Colonic mucosa (tissue), 4 donors: ENCODE results near the gene DSG2. TPM values are rescaled to one million over a fixed set of nuclear protein-coding genes. Genes with fewer than 3 reads are reported as not detected.
A peak's percentile ranks its signal among the peaks of the same experiment; 100 is the strongest.

Experiments
- DNase-seq: peaks from one replicate; pipeline ENCODE4 v3.0.0-alpha.2; 2020
- H3K27ac ChIP-seq: fragments of 200-600 bp; one replicate; pipeline ENCODE4 v1.8.0; 2021
- H3K27me3 ChIP-seq: fragments of 200-600 bp; one replicate; pipeline ENCODE4 v1.8.0; 2021
- H3K36me3 ChIP-seq: fragments of 200-600 bp; one replicate; pipeline ENCODE4 v1.8.0; 2021
- H3K4me1 ChIP-seq: fragments of 200-600 bp; one replicate; pipeline ENCODE4 v1.8.0; 2021; ENCODE audit warnings: mild to moderate bottlenecking
- H3K4me3 ChIP-seq: fragments of 200-600 bp; one replicate; pipeline ENCODE4 v1.8.0; 2021
- H3K9ac ChIP-seq, 2 donors: one replicate each; pipeline ENCODE4 v1.7.0; 2013; ENCODE audit warnings: control low read depth in 2 of 2, low read depth in 2 of 2, low read length in 2 of 2
- H3K9me3 ChIP-seq: fragments of 200-600 bp; one replicate; pipeline ENCODE4 v1.8.0; 2021
- CTCF ChIP-seq: fragments of 200-600 bp; IDR thresholded peaks from one replicate; pipeline ENCODE4 v1.8.0; 2022; ENCODE audit warnings: antibody characterized with exemption, mild to moderate bottlenecking
- intact Hi-C: fragments of 100-400 bp; cut with DNase I; formaldehyde crosslinking; loops from one replicate; pipeline ENCODE4 v1.14.1; 2022
- total RNA-seq, 2 donors: library from RNA; stranded (reverse); fragmentation: NEBNext Ultra II Directional in 1 of 2; extraction: Animal tissue kit (Norgen Biotek cat#: 25700) in 1 of 2; gene quantifications; one replicate each; pipeline ENCODE4 v1.2.1, GENCODE V29; 2021
- donor health status: healthy.
- donor health status: DM: no; HTN: no; CAD: no.
- donor health status: DM: no; HTN: no; CAD: no.

Gene DSG2
- total RNA-seq, 2 donors from 2014 or later, result 237 to 308 TPM

GRCh38 chr18:31513189-31513935 is 15.4 kb downstream of the DSG2 start:
- no peak overlapping the region for H3K4me3 ChIP-seq
- DNase-seq, result no peak

GRCh38 chr18:31516437-31516836 is 18.5 kb downstream of the DSG2 start:
- no peaks in the 10 kb centered on the region for H3K9me3 ChIP-seq
- H3K4me1 ChIP-seq, result no peaks in the 10 kb centered on the region
- H3K4me3 ChIP-seq, result no peak overlapping the region
- intact Hi-C loops, result no loop called here
- no peak overlapping the region for H3K27ac ChIP-seq
- no peak for DNase-seq
- H3K27me3 ChIP-seq, result no peaks in the 10 kb centered on the region
- H3K36me3 ChIP-seq, result no peaks in the 10 kb centered on the region
- TF ChIP-seq CTCF, result no peak
- no peak overlapping the region for H3K9ac ChIP-seq

More at GRCh38 chr18:31513189-31513935, 15.4 kb downstream of the DSG2 start:
- Histone ChIP-seq H3K4me1 (no peaks in the 10 kb centered on the region), H3K36me3 (no peaks in the 10 kb centered on the region), H3K9me3 (no peaks in the 10 kb centered on the region), H3K27ac (no peak overlapping the region), H3K9ac (peak overlapping the region in 1 of 2 donors; percentile 36), H3K27me3 (no peaks in the 10 kb centered on the region)
- intact Hi-C loops, result no loop called here
- TF ChIP-seq CTCF, result no peak

GRCh38 chr18:31526374-31526773 is 28.4 kb downstream of the DSG2 start:
- DNase-seq, result no peak
- Histone ChIP-seq H3K27ac (no peak overlapping the region), H3K4me3 (no peak overlapping the region), H3K36me3 (no peaks in the 10 kb centered on the region), H3K4me1 (no peaks in the 10 kb centered on the region), H3K27me3 (no peaks in the 10 kb centered on the region), H3K9ac (no peak overlapping the region), H3K9me3 (no peaks in the 10 kb centered on the region)
- intact Hi-C loops, result no loop called here
- no peak for TF ChIP-seq CTCF

GRCh38 chr18:31533236-31533635 is 35.3 kb downstream of the DSG2 start:
- H3K4me3 ChIP-seq, result no peak overlapping the region
- H3K27me3 ChIP-seq, result no peaks in the 10 kb centered on the region
- H3K9me3 ChIP-seq, result no peaks in the 10 kb centered on the region
- intact Hi-C loops, result loop anchor here (10.0 kb wide), 1 partner anchor 468 kb away; no protein-coding TSS in a partner anchor
- no peaks in the 10 kb centered on the region for H3K36me3 ChIP-seq
- no peak overlapping the region for H3K9ac ChIP-seq
- H3K4me1 ChIP-seq, result no peaks in the 10 kb centered on the region
- no peak for TF ChIP-seq CTCF
- DNase-seq, result no peak
- H3K27ac ChIP-seq, result no peak overlapping the region

- intact Hi-C loops, result loop anchor here (10.0 kb wide), 1 partner anchor 474 kb away; no protein-coding TSS in a partner anchor
- Histone ChIP-seq H3K27me3 (no peaks in the 10 kb centered on the region), H3K27ac (no peak overlapping the region), H3K4me3 (no peak overlapping the region), H3K4me1 (no peaks in the 10 kb centered on the region), H3K9ac (no peak overlapping the region), H3K36me3 (no peaks in the 10 kb centered on the region), H3K9me3 (no peaks in the 10 kb centered on the region)
- DNase-seq, result no peak
- TF ChIP-seq CTCF, result no peak
Measured at GRCh38 chr18:31538837-31539236, 40.9 kb downstream of the DSG2 start.
